NCI-H1436 treated with DMSO at 0.1 percent for 48 hours (cell line): ENCODE results near the gene FRMD3.
"Not testable (repeated sequence)": the region's sequence is repeated elsewhere in the genome, so short reads cannot be mapped to it uniquely, and the experiment has no call there.

ENCODE experiments used
- DNase-seq: peaks from one replicate; lab custom pipeline; 2025; lab: John Stamatoyannopoulos, UW

Gene FRMD3

DNA sequence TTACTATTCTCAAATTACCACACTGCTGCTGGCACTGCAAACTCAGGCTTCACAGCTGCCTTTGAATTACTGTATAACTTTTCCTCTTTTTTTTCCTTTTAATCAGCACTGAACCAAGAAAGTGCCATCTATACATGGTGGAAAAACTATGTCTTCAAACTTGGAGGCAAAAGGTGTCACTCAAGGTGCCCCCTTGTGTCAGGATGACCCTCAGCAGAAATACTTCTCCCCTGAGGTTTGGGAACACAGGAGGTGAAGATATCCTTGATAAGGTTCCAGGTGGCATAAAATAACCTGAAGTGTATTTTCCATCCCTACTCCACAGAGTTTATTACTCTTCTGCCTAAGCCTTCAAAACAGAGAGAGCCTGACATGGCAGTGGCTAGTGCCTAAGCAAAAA, 14.5 kb downstream of the FRMD3 start:
- DNase-seq, result no peak

GRCh38 chr9:83521411-83521810, 16.8 kb downstream of the FRMD3 start:
- no peak for DNase-seq

DNA sequence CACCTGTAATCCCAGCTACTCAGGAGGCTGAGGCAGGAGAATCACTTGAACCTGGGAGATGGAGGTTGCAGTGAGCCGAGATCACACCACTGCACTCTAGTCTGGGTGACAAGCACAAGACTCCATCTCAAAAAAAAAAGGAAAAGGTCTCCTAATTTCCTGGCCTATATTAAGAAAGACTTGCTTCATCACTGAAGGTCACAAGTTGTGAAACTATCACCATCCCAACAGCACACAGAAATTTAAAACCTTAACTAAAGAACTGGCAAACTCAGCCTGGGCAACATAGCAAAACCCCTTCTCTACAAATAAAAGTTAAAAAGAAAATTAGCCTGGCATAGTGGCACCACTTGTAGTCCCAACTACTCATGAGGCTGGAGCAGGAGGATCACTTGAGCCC, 17.2 kb downstream of the FRMD3 start:
- no peak for DNase-seq

GRCh38 chr9:83520292-83520691, 17.9 kb downstream of the FRMD3 start:
- DNase-seq, result no peak

DNA sequence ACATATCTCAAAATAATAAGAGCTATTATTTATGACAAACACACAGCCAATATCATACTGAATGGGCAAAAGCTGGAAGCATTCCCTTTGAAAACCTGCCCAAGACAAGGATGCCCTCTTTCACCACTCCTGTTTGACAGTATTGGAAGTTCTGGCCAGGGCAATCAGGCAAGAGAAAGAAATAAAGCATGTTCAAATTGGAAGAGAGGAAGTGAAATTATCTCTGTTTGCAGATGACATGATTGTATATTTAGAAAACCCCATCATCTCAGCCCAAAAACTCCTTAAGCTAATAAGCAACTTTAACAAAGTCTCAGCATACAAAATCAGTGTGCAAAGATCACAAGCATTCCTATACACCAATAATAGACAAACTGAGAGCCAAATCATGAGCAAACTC, 20.2 kb downstream of the FRMD3 start:
- not testable (repeated sequence) for DNase-seq

- no peak for DNase-seq
Observed at GRCh38 chr9:83514767-83515166, 23.4 kb downstream of the FRMD3 start.

- DNase-seq, result no peak
Observed at GRCh38 chr9:83512621-83513020, 25.6 kb downstream of the FRMD3 start.

GRCh38 chr9:83511051-83511450, 27.1 kb downstream of the FRMD3 start:
- peak; percentile 49 for DNase-seq

GRCh38 chr9:83509402-83509801, 28.8 kb downstream of the FRMD3 start:
- no peak for DNase-seq

- no peak for DNase-seq
Observed at GRCh38 chr9:83508067-83508466, 30.1 kb downstream of the FRMD3 start.

DNA sequence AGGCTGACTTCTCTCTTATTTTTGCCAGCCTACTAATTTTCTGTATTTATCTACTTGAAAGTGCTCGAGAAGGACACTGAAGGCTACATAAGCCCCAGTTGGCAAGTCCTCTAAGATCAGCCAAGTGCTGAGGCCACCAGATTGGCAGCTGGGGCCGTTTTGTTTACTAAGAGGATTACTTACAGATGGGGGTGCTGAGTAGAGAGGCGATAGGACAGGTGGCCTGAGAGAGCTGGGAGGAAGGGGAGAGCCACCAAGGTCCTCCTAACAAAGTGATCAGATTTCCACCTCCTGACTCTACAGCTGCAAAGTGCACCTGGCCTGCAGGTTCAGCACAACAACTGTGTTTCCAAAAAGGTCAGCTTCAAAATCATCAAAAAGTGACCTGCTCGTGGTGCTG, 32.9 kb downstream of the FRMD3 start:
- no peak for DNase-seq

- no peak for DNase-seq
Observed at GRCh38 chr9:83503866-83504265, 34.3 kb downstream of the FRMD3 start.

DNA sequence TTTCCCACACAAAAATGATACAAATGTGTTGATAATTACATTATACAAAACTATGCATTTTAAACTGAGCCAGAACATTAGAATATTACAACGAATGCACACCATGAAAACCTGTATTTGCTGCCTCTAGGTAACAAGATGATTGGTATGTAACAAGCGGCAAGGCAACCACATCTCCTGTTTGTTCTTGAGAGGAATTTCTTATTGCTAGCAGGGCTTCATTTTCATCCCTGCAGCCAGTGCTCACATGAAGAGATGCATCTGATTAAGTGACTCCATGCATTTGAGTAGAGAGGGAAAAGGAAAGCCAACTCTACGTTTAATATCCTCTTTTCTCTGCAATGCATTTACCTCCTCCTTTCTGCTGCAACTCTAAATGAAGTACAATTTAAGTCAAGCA, 36.6 kb downstream of the FRMD3 start:
- no peak for DNase-seq

- DNase-seq, result no peak
Observed at GRCh38 chr9:83497441-83497840, 40.8 kb downstream of the FRMD3 start.

GRCh38 chr9:83491995-83492394, 46.2 kb downstream of the FRMD3 start:
- DNase-seq, result no peak

DNA sequence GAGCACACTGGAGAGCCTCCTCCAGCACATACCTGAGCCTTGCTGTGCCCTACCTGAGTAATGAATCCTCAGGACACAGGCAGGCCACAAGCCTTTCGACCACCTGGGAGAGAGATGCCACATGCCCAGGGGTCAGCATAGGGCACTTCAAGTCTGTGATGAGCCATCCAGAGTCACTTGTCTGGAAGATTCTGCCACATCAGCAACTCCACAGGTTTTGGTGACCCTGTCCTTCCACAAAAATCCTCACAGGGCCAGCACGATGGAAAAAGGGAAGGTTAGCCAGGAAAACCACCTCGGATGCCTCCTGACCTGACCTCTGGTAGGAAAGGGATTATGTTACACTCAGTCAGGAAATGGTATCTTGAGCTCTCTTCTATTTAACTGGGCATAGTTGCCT, 46.8 kb downstream of the FRMD3 start:
- DNase-seq, result no peak

- DNase-seq, result no peak
Observed at GRCh38 chr9:83489961-83490360, 48.2 kb downstream of the FRMD3 start.

DNA sequence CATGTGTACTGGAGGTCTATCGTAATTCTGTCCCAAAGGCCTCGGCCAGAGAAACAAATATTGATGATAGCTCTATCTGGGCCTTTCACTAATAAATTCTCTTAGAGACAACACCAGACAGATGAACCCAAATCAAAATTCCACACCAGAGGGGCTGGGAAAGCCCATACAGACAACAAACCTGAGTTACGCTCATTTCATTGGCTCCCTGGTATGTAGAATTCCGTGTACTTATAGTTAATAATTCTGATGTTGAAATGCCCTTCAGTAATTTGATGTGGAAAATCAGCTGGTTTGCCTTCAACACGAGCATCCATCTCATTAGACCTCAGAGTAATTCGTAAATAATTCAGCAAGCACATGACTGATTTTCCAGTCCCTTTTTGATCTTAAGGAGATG, 53.2 kb downstream of the FRMD3 start:
- DNase-seq, result no peak

DNA sequence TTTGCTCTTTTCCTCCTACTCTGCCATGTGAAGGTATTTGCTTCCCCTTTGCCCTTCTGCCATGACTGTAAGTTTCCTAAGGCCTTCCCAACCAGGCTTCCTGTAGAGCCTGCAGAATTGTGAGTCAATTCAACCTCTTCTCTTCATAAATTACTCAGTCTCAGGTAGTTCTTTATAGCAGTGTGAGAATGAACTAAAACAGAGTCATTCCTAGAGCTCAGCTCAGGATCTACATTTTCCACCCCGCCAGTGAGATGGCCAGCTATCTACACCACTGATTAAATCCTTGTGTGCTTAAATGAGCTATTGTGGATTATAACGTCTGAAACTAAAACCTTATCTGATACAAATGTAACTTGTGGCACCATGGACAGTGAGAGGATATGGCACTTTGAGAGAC, 55.0 kb downstream of the FRMD3 start:
- no peak for DNase-seq

GRCh38 chr9:83479765-83480164, 58.4 kb downstream of the FRMD3 start:
- DNase-seq, result no peak

- no peak for DNase-seq
Observed at GRCh38 chr9:83477571-83477970, 60.6 kb downstream of the FRMD3 start.

GRCh38 chr9:83477120-83477519, 61.1 kb downstream of the FRMD3 start:
- no peak for DNase-seq

DNA sequence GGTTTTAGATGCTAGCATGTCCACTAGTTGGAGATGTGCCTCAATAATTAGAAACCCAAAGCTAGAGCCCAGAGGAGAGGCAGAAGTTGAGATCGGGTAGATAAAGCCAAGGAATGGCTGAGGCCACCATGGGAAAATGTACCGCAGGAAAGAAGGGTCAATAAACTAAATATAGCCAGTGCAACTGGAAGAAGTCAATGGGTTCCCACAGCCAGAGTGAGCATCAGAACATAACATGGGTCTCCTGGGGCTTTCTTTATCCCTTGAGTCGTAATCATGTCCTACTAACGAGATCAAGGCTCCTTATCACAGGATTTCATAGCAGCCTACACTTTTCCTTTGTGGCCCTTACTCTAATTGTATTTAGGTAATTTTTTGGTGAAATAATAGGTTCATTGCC, 61.7 kb downstream of the FRMD3 start:
- DNase-seq, result no peak

- no peak for DNase-seq
Observed at GRCh38 chr9:83475741-83476140, 62.5 kb downstream of the FRMD3 start.

DNA sequence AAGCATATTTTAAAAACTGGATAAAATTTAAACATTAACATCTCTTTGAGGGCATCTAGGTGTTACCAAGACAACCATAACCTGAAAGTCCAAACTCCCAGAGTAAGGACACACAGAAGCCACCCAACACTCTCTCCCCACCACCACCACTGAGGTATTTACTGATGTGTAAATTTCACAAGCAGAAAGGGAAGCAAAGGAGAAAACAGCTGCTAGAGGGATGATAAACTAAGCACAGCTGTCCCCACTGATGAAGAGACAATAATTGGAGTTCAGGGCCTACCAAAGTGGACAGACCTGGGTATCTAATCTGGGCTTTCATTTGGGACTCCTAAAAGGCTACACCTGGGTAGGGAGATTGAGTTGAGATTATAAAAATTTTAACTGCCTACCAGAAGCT, 63.6 kb downstream of the FRMD3 start:
- no peak for DNase-seq
